ENCODE results near the gene DNASE1L1. TPM values are rescaled to one million over a fixed set of nuclear protein-coding genes. Genes with fewer than 3 reads are reported as not detected.

Gene DNASE1L1
- total and polyA plus RNA-seq, 2 donors (not counting 1 experiment from before 2014, with no cell fraction given) = 24.6 to 49.2 TPM

DNA sequence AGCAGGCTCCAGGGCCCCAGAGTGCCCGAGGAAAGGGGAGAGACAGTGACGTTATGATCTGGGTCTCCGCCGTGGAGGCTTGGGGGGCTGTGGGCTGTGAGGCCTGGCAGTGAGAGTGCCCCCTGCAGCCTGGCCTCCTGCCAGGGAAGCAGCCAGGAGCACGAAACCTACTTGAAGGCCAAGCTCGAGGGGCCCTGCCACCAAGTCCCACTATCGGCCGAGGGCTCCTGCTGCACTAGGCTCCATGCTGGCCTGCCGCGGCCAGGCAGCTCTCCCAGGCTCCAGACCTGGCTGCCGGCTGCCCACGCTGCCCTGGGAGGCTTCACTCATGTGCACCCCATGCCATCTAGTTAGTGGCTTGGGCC, 53.3 kb downstream of the DNASE1L1 start:
- ChIA-PET CTCF (interaction anchor here (1.0 kb wide), 1 partner anchor 18 kb away, joined by 4 read pairs; no protein-coding TSS in a partner anchor), POLR2A (no interaction called here)
- H3K79me2 ChIP-seq (ENCODE audit: control insufficient read depth, insufficient read depth, low read length) = peaks cover 19% of the 10 kb centered on the region
- no peaks in the 10 kb centered on the region for H3K9me3 Mint-ChIP-seq (ENCODE audit: insufficient read depth)
- no peak overlapping the region for H3K4me3 ChIP-seq (ENCODE audit: control extremely low read depth in 1 of 5, extremely low read depth in 1 of 5, insufficient read depth in 1 of 5, low read depth in 2 of 5, low read length in 4 of 5)
- DNase-seq (no peak), ATAC-seq (ENCODE audit: low read depth) (no peak)
- no peak overlapping the region for H3K27ac Mint-ChIP-seq
- intact Hi-C loops (cut with micrococcal nuclease) = no loop called here
- WGBS (ENCODE audit: insufficient coverage) = 90% methylated on average over 11 of the region's 12 CpGs
- H3K9me3 ChIP-seq (ENCODE audit: control extremely low read depth in 1 of 3, control insufficient read depth in 2 of 3, insufficient read depth in 1 of 3, low read length in 2 of 3) = no peaks in the 10 kb centered on the region
- H3K27me3 ChIP-seq (replicated peaks in 1 of 4; ENCODE audit: control extremely low read depth in 1 of 4, control insufficient read depth in 3 of 4, insufficient read depth in 4 of 4, low read length in 3 of 4) = no peaks in the 10 kb centered on the region
- H3K27me3 Mint-ChIP-seq = no peaks in the 10 kb centered on the region
- no peak overlapping the region for H3K4me2 ChIP-seq (replicated peaks; ENCODE audit: low read depth, low read length, poor library complexity, severe bottlenecking)
- H3K27ac ChIP-seq (ENCODE audit: low read length in 2 of 2) = no peak overlapping the region
- peaks cover 20 to 27% of the 10 kb centered on the region in 2 donors for H3K4me1 ChIP-seq (ENCODE audit: control insufficient read depth in 2 of 2, insufficient read depth in 2 of 2, low read length in 2 of 2)
- H3K9ac ChIP-seq (ENCODE audit: low read length) = no peak overlapping the region
- no peak overlapping the region for H2AFZ ChIP-seq (ENCODE audit: insufficient read depth, low read depth, low read length, poor library complexity, severe bottlenecking)
- H3K4me1 Mint-ChIP-seq = peaks cover 22% of the 10 kb centered on the region
- TF ChIP-seq EZH2 (IDR thresholded peaks at IDR 0.05; ENCODE audit: borderline replicate concordance, insufficient read depth, low read depth, low read length, poor library complexity, severe bottlenecking) = no peak
- TF ChIP-seq, protein P1, sequence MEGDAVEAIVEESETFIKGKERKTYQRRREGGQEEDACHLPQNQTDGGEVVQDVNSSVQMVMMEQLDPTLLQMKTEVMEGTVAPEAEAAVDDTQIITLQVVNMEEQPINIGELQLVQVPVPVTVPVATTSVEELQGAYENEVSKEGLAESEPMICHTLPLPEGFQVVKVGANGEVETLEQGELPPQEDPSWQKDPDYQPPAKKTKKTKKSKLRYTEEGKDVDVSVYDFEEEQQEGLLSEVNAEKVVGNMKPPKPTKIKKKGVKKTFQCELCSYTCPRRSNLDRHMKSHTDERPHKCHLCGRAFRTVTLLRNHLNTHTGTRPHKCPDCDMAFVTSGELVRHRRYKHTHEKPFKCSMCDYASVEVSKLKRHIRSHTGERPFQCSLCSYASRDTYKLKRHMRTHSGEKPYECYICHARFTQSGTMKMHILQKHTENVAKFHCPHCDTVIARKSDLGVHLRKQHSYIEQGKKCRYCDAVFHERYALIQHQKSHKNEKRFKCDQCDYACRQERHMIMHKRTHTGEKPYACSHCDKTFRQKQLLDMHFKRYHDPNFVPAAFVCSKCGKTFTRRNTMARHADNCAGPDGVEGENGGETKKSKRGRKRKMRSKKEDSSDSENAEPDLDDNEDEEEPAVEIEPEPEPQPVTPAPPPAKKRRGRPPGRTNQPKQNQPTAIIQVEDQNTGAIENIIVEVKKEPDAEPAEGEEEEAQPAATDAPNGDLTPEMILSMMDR (IDR thresholded peaks at IDR 0.05) = no peak
- peaks cover 54% of the 10 kb centered on the region for H4K20me1 ChIP-seq (ENCODE audit: control insufficient read depth, insufficient read depth, low read length, poor library complexity, severe bottlenecking)
- peaks cover 0 to 86% of the 10 kb centered on the region in 2 experiments for H3K36me3 ChIP-seq (replicated peaks in 1 of 2; ENCODE audit: control extremely low read depth in 1 of 2, control insufficient read depth in 1 of 2, extremely low read depth in 1 of 2, insufficient read depth in 2 of 2, low read length in 1 of 2)
- no peak overlapping the region for H3K4me3 Mint-ChIP-seq

DNA sequence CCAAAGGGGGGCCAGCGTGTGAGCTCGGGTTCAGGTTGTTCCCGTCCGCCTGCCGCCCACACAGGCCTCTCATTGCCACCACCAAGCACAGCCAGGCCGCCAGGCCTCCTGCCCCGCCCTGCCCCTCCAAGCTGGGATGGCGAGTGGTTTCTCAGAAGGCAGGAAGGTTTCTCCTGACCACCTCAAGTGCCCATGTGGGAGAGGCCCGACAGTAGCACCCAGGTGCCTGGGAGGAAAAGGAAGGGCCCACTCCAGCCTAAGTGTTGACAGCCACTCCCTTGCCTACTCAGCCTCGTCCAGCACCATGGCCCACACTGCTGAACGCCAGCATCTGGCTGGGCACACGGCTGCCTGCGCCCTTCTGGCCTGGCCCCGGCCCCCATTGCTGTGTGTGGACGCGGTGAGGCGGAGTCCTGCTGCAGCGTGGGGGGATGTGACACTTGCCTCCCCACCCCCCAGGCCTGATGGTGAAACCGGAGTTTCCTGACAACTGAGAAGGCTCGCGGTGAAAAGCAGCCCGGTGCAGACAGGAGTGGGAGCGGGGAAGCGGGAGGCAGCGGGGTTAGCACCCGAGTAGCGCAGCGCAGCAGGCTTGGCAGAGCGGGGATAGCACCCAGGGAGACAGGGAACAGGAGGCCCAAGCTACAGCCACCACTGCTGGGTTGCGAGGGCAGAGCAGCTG, 53.8 kb downstream of the DNASE1L1 start:
- POLR2A ChIA-PET = no interaction called here
- intact Hi-C loops (cut with micrococcal nuclease) = no loop called here
- Histone ChIP-seq H3K4me2 (replicated peaks; ENCODE audit: low read depth, low read length, poor library complexity, severe bottlenecking) (no peak overlapping the region), H3K36me3 (replicated peaks in 1 of 2; ENCODE audit: control extremely low read depth in 1 of 2, control insufficient read depth in 1 of 2, extremely low read depth in 1 of 2, insufficient read depth in 2 of 2, low read length in 1 of 2) (peaks cover 0 to 87% of the 10 kb centered on the region in 2 experiments), H3K9me3 (ENCODE audit: control extremely low read depth in 1 of 3, control insufficient read depth in 2 of 3, insufficient read depth in 1 of 3, low read length in 2 of 3) (no peaks in the 10 kb centered on the region), H3K79me2 (ENCODE audit: control insufficient read depth, insufficient read depth, low read length) (peaks cover 15% of the 10 kb centered on the region), H3K9ac (ENCODE audit: low read length) (no peak overlapping the region), H3K27ac (ENCODE audit: low read length in 2 of 2) (no peak overlapping the region), H2AFZ (ENCODE audit: insufficient read depth, low read depth, low read length, poor library complexity, severe bottlenecking) (no peak overlapping the region), H4K20me1 (ENCODE audit: control insufficient read depth, insufficient read depth, low read length, poor library complexity, severe bottlenecking) (peaks cover 51% of the 10 kb centered on the region), H3K27me3 (replicated peaks in 1 of 4; ENCODE audit: control extremely low read depth in 1 of 4, control insufficient read depth in 3 of 4, insufficient read depth in 4 of 4, low read length in 3 of 4) (no peaks in the 10 kb centered on the region), H3K4me1 (ENCODE audit: control insufficient read depth in 2 of 2, insufficient read depth in 2 of 2, low read length in 2 of 2) (peaks cover 26 to 32% of the 10 kb centered on the region in 2 donors), H3K4me3 (ENCODE audit: control extremely low read depth in 1 of 5, extremely low read depth in 1 of 5, insufficient read depth in 1 of 5, low read depth in 2 of 5, low read length in 4 of 5) (no peak overlapping the region)
- 94% methylated on average over 12 of the region's 30 CpGs for WGBS (ENCODE audit: insufficient coverage)
- Mint-ChIP-seq H3K4me1 (peaks cover 22% of the 10 kb centered on the region), H3K27ac (no peak overlapping the region), H3K9me3 (ENCODE audit: insufficient read depth) (no peaks in the 10 kb centered on the region), H3K4me3 (no peak overlapping the region), H3K27me3 (no peaks in the 10 kb centered on the region)
- no peak for ATAC-seq (ENCODE audit: low read depth)
- no peak for TF ChIP-seq EZH2 (IDR thresholded peaks at IDR 0.05; ENCODE audit: borderline replicate concordance, insufficient read depth, low read depth, low read length, poor library complexity, severe bottlenecking)
- TF ChIP-seq, protein P1 (IDR thresholded peaks at IDR 0.05) = no peak
- CTCF ChIA-PET = interaction anchor here (1.0 kb wide), 1 partner anchor 18 kb away, joined by 4 read pairs; no protein-coding TSS in a partner anchor
- DNase-seq = no peak

All from B cell (primary cell).